Stromal cell of bone marrow (primary cell): ENCODE data around the gene VWC2L.
A peak's percentile ranks its signal among the peaks of the same experiment; 100 is the strongest.

Experiments used
- DNase-seq: peaks from one replicate; pipeline ENCODE4 v3.0.0-alpha.2; 2012; ENCODE audit warnings: low read depth

The VWC2L gene

DNA sequence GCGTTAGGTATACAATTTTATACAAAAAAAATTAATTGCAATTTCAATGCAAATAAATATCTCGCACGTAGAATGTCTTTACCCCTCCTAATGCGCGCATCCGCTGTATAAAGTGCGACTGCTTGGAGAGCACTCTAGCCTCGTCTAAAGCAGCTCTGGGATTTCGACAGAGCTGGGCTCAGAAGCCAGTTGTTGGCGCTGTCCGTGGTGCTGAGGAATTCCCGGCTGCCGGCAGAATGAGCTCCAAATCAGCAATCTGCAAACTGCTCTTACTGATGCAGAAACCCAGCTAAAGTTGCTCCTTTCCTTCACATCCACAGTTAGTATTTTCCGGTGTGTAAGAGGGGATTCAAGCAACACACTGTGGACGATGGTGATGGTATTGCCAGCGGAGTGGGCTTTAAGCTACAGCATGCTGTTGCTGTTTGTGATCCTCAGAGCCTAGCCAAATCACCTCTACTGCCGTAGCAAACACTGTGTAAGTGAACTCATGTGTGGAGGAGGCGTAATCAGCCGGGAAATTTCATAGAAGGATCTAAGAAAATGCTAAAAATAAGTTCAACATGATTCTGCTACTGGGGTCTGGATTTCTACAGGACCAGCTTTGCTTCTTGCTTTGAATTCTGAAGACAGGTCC, at the start of gene VWC2L:
Gene VWC2L (plus strand): TSS at position 137 of the 637 bp plus-strand sequence. CDS start 3,140 bp downstream, outside the sequence.
- peak; percentile 50 for DNase-seq

DNA sequence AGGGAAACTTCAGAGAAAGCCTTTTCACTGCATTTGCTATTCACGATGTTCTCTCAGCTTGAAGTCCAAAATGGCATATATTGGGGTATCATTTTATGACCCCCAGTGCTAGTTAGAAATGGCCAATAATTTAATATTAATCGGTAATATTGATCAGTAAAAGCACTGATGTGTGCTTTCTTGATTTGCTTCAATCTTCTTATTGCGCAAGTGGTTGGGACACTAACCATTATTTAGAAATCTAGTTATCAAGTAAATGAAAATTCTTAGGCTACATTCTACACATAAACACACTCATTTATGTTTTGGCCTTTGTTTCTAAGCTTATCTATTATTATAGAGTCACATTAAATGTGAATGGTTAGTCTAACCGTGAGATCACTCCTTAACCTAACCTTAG, 49.7 kb upstream of the VWC2L start:
- DNase-seq, result no peak

DNA sequence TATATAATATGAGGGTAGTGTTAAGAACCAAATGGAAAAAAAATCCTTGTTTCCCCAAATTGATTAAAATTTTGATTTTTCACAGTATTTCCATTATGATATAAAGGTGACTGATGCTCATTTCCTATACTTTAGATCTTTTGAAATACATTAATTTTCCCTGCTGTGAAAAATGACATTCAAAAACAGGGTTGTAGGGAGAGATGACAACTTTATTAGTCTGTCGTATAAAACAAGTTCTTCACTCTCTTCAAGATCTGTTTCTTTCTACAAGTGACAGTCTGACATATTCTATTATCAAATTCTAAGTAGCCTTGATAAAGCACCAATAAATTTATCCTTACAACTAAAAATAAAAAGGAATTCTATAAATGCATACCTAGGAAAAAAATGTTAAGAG, 45.3 kb upstream of the VWC2L start:
- DNase-seq, result no peak

DNA sequence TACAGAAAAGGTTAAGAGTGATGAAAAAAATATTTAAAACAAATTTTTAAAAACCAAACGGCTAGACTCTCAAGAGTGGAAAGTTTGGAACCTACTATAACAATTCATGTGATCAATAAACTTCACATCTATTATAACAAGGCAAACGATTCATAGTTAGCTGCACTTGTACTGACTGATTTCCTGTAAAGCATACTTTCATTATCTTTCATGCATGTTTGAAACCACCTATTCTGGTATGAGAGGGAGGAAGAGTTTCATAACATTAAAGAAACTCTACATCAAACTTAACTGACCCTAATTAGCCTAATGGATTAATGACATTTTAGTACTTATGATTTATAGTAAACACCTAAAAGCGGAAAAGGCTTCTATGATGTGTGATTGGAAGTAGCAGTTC, 43.7 kb upstream of the VWC2L start:
- no peak for DNase-seq

DNA sequence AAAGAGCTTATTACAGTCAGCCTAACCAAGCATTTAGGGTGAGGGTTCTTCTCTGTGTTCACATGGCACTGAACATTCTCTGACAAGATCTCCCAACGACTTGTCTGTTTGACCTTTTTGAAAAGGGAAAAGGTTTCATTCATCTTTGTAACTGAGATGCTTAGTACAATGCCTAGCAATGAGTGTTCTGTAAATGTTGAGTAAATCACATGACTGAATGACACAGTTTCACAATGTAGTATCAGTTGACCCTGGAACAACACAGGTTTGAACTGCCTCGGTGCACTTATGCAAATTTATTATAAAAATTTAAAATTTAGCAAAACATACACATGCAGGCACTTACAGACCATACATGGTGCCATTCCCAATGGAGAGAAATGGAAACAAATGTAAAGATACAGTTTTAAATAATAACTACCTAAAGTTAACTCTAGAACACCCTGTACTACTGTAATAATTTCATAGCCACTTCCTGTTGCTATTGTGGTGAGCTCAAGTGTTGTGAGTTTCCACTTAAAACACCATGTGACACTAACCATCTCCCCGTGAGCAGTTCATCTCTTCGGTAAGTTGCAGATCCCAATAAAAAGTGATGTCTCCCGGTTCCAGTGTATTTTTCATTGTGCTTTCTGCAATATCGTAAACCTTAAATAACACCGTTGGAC, 34.1 kb upstream of the VWC2L start:
- DNase-seq, result no peak

DNA sequence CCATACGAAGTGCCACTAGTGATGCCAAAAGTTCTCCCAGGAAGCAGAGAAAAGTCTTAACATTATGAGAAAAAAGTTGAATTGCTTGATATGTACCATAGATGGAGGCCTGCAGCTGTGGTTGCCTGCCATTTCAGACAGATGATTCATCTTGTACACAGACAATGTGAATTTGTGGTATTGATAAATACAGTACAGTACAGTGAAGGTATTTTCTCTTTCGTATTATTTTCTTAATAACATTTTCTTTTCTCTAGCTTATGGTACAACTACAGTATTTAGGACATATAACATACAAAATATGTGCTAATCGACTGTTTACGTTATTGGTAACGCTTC, 33.6 kb upstream of the VWC2L start:
- no peak for DNase-seq

DNA sequence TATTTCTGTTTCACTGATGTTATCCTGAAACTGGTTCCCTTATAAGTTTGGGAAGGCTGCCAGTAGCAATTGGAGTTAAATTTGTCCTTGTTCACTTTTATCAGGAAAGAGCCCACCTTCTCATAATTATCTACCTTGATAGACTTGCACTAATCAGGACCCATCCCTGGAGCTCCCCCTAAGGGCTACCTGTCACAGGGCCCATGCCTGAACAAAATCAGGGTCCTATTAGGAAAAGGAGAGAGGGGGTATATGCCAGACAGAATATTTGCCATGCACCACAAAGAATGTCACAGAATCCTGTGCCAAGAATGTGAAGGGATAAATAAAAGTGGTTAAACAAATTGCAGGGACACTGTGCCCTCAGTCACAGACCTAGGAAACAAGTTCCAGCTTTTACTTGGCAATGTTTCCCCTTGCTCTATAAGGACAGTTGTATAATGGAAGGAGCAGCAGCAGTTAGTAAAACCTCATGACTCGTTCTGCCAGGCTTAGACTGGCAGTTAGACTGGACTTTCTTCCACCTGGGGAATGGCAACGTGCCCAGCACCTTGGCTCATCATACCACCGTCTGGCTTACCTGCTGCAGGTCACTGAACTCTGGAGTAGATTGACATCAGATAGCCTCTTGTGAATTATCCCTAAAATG, 32.3 kb upstream of the VWC2L start:
- DNase-seq, result no peak

DNA sequence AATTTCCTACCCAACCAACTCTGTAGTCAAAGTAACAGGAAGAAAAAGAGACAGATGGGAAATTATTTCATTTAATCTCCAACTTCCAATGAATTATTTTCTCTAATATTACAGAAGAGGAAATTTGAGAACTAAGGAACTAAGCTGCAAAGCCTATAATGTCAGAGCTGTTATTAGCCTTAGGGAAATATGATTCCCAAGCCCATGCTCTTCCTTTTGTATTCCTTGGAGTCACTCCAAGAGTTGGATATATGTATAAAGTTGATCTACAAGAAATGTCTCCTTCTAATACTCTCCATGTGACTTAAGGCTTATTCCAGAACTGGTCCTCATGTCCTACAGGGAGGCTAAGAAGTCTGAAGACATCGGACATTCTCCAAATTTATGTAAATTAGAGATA, 31.6 kb upstream of the VWC2L start:
- no peak for DNase-seq

DNA sequence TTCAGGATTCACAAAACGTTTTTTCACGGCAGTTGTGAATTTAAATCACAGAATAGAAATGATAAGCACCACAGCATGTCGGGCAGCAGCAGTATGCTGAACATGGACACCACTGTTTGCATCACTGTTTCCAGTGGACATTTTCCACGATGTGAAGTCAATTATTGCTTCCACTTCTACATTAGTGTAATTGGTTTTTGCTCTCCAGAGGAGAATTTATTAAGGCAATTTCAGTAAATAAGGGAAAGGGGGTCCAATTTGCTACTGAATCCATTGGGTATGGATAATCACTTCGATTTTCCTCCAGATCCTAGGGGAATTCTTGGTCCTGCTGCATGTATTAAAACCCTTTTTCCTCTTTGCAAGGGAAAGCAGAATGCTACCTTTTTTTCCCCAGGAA, 30.2 kb upstream of the VWC2L start:
- no peak for DNase-seq

DNA sequence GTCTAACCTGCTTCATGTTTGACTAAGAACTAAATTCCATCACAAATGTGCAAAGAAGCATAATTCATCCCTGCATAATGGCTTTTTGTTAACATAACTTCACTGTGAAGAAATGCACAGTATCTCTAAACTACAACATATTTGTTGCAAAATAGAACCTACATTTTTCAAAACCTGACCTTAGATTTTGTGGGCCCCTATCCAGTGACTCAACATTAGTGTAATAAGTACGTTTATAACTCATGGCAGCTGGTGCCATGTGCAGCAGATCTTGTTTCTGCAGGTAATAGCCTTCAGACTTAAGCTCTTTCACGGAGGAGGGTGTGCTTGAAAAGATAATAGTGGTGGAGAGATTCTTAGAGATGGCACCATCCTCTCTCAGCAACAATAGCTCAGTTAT, 28.6 kb upstream of the VWC2L start:
- DNase-seq, result no peak

DNA sequence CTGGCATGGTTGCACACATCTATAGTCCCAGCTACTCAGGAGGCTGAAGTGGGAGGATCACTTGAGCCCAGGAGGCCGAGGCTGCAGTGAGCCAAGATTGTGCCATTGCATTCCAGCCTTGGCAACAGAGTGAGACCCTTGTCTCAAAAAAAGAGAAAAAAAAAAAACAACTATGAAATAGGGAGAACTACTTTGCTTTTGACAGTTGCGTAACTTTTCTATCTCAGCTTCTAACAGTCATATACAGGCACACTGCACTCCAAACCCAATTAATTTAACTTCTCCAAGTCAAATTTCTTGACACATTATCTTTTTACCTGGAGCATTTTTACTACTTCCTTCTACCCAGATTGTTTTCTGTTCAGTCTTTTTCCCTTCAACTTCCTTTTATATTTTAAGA, 24.1 kb upstream of the VWC2L start:
- no peak for DNase-seq

DNA sequence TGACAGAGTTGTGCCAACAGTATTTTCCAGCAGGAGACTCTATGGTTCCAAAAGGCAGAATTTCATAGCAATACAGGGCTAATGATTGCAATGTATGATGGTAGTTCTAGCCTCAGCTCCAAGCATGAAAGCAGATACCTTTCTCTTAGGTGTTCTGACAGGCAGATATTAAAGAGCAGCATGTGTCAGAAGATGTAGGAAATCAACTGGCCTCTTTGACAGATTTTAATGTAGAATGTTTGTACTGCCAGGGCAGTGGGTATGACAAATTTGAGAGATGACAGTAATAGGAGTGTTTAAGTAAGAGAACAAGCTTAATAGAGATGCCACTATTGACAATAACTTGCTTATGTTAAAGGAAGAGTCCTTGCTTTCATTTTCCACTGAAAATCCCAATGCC, 21.5 kb upstream of the VWC2L start:
- DNase-seq, result no peak

DNA sequence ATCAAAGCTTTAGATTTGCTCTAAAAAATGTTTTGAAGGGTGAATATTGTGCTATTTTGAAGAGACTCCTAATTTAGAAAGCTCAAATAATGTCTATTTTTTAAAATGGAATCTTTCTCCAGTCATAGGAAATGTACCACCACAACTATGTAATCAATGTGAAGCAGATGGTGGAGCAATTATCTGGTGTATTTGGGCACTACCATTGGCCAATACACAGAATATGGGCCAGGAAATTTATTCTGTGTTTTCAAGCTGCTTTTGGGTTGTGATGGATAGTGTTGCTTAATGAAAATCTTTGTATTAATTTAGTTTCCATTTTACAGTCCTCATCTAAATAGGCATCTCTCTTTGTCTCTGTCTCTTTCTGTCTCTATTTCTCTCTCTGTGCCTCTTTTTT, 17.1 kb upstream of the VWC2L start:
- DNase-seq, result no peak

DNA sequence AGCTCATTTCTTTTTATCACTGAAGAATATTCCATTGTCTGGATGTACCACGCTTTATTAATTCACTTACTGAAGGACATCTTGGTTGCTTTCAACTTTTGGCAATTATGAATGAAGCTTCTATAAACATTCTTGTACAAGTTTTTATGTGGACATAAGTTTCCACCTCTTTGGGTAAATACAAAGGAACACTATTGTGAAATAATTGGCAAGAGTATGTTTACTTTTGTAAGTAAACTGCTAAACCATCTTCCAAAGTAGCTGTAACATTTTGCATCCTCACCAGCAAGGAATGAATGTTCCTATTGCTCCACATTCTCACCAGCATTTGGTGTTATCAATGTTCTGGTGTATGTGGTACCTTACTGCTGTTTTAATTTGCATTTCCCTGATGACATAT, 15.8 kb upstream of the VWC2L start:
- no peak for DNase-seq

DNA sequence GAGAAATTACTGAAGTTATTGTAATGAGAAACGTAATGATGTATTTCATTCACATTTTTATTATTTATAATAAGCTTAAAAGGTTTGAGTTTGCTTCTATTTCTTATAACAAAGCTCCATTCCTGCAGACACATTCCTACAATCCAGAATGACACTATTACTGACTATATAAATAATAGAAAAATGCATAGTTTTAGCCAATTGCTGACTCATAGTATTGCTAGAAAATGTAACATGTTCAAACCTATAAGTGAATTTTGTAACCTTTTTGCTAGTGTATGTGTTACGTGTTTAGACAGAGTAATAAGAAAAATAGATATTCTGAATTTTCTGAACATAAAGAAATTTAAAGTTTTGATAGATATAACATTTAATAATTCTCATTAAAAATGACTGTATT, 9.3 kb upstream of the VWC2L start:
- DNase-seq, result no peak

DNA sequence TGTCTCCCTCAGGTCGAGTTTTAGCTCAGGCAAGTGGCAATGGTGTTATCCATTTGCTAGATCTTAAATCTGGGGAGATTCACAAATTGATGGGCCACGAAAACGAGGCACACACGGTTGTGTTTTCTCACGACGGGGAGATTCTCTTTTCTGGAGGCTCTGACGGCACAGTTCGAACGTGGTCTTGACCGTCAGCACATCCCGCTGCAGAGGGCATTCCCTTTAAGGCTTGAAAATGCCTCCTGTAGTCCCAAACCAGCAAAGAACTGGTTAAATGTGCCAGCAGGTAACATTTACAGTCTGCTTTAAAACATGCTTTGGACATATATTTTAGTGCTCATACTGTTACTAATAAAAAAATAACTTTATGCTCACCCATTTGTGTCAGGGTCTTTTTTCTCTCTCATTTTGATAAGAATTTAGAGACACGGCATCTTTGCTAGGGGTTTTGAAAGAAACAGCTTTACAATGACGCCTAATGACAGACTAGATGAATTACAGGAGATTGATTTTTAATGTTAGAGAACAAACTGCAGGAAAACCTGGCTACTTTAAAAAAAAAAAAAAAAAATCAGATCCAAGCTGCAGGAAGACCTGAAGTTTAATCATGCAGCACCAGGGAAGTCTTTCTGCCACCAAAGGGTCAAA, 602 bp upstream of the VWC2L start:
- DNase-seq, result no peak

DNA sequence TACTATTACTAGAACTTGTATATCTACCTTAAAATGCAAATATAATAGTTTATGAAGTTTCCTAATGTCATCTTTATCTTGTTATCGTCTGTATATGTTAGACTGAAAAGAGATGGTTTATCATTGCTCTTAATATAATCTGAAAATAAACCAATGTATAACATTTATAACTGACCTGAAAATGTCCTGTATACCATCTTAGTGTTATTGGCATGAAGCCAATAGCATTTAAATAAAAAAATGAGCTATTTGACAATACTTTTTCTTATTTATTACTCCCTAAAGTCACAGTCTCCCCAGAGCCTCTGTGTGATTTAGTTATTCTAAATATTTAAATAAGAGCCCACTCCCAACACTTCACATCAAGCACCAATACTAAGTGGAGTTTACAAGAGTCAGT, 1.8 kb downstream of the VWC2L start:
- no peak for DNase-seq

DNA sequence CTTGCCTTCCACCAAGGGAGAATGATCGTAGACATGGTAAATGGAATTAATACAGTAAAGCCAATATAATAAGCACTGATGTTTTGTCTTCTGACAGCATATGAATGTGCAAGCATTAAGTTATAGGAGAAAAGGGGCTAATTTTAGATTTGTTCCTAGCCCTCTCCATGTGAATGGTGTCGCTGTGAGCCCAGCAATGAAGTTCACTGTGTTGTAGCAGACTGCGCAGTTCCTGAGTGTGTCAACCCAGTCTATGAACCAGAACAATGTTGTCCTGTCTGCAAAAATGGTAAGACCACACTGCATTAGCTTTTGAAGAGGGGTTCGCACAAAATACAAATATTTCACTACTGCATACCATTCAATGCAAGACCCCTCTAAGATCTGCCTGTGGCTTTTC, 25.6 kb downstream of the VWC2L start:
- DNase-seq, result no peak

DNA sequence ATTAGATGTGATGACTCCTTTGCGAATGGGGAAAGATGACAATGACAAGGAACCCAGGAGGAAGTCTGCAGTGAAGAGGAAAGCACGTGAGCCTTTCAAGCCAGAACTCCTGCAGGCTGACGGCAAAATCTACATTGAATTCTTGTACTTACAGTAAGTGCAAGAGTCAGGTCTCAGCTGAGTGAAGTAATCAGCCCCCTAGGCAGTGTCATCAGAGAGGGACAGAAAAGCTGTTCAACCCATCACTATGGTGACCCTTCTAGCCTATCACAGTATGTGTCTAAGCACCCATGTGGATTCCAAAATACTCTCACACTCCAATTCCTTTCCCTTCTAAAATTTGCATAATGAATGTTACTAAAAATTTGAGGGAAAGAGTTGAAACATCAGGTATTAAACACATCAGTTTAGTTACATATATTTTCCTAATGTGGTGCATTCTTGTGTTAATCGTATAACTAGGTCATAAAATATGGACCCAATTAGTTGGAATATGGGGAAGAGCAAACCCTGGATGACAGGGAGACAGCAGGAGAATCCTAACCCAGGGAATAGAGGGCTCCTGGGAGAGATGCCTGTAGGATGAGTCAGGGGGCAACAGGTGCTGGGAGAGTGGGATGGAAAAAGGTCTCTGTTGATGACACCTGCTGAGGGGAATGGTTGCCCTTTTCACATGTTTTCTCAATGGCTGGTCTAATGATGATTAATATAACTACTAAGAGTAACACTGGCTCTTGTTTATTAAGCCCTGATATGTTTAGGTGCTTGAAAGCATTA, 39.5 kb downstream of the VWC2L start:
- DNase-seq, result no peak

DNA sequence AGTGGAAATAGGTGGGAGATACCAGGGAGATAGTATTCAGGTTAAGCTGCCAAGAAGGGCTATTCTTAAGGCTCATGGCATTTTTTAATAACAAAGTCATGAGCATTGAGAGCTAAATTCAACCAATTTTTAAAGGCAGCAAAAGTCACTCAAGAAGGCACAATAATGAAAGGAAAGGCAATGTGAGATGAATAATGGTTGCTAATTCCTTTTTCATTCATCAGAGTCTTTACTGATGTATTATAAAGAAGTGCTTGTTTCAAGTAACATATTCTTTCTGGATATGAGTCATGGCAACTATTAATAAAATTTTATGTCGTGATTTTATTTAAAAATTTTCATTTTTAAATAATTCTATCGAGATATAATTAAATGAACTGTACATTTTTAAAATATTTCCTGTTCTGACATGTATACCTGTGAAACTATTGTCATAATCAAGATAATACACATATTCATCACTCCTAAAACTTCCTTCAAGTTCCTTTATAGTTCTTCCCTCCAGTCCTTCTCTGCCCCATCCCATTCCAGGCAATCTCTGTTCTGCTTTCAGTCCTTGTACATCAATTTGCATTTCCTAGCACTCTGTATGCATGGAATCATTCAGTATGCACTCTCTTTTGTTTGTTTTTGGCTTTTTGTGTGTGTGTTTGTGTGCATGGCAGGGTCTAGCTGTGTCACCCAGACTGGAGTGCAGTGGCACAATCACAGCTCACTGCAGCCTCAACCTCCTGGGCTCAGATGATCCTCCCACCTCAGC, 40.8 kb downstream of the VWC2L start:
- DNase-seq, result no peak

DNA sequence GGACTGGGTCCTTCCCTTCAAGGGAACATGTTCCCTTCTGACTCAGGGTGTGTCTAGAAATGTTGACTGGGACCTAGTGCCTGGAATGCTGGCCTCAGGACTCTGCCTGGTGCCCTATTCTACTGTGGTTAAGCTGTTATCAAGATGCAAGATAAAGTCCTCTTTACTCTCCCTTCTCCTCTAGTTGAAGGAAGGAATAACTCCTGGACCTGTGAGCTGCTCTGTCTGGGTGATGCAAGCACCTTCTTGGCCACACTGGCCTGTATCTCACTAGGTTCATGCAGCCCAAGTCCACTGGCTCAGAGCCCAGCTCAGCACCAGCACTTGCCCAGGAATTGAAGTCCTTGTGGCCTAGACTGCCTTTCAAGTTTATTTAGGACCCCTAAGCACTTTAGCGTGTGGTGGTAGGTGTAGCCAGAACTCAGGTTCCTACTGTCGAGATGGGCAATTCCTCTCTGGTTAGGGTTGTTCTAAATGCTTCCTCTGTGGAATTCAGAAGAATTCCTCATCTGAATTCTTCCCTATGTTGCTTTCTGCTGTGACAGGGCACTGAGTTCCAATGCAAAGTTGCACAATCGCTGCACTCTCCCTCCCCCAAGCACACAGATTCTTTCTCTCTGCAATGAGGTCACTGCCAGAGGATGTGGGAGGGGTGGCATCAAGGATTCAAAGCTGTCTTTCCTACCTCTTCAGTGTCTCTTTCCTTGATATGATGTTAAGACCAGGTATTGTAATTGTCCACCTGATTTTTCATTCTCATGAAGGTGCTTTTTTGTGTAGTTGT, 54.7 kb downstream of the VWC2L start:
- peak; percentile 3 for DNase-seq
